Endothelial cell of umbilical vein (primary cell): ENCODE data around the gene NME4. TPM values are rescaled to one million over a fixed set of nuclear protein-coding genes. Genes with fewer than 3 reads are reported as not detected.

Source experiments
- BruUV-seq: library from RNA; stranded (reverse); fragments of 400-500 nt; replicated peaks from 2 replicates; lab custom pipeline; 2021; lab: Mats Ljungman, UMichigan
- CTCF ChIA-PET: fragments of 300-600, 350-600 bp; sonication (Branson Sonifier 250); formaldehyde crosslinking; loops from one replicate; lab custom pipeline; 2021; ENCODE audit warnings: antibody characterized with exemption, inconsistent platforms; lab: Charles Lee
- POLR2A ChIA-PET: fragments of 300-600, 350-600 bp; sonication (Branson Sonifier 250); formaldehyde crosslinking; loops from one replicate; lab custom pipeline; 2021; ENCODE audit warnings: antibody characterized with exemption, inconsistent platforms; lab: Charles Lee
- DNase-seq: peaks from one replicate; pipeline ENCODE4 v3.0.0-alpha.2; 2011; ENCODE audit warnings: low read depth, low spot score
- FAIRE-seq: peaks from 2 replicates; lab custom pipeline; 2011; peaks lifted over from hg19 to GRCh38; lab: Jason Lieb, UNC
- H2AFZ ChIP-seq: 2 replicates; pipeline ENCODE4 v1.6.0; 2012; ENCODE audit warnings: low read depth, low read length, control low read depth, inconsistent platforms
- H3K27ac ChIP-seq: 2 replicates; pipeline ENCODE4 v1.5.1; 2011; ENCODE audit warnings: low read depth, mild to moderate bottlenecking, control low read depth, low read length, moderate library complexity; ENCODE audit not compliant: insufficient read depth
- H3K27me3 ChIP-seq, 2 experiments: 2 replicates each; pipeline versions ENCODE4 v1.6.0 to v1.6.1; 2011; ENCODE audit warnings: low read length in 2 of 2, mixed read lengths in 1 of 2; ENCODE audit not compliant: control insufficient read depth in 2 of 2, insufficient read depth in 2 of 2
- H3K36me3 ChIP-seq, 2 experiments: 2 replicates in 1 of 2; 3 replicates in 1 of 2; pipeline ENCODE4 v1.5.1; 2011; ENCODE audit warnings: low read length in 2 of 2, mild to moderate bottlenecking in 1 of 2, moderate library complexity in 1 of 2; ENCODE audit not compliant: control insufficient read depth in 2 of 2, insufficient read depth in 2 of 2; ENCODE audit errors: extremely low read depth in 1 of 2
- H3K4me1 ChIP-seq: 3 replicates; pipeline ENCODE4 v1.5.1; 2011; ENCODE audit warnings: mild to moderate bottlenecking, low read length; ENCODE audit not compliant: control insufficient read depth, insufficient read depth; ENCODE audit errors: extremely low read depth
- H3K4me2 ChIP-seq: 2 replicates; pipeline ENCODE4 v1.6.1; 2011; ENCODE audit warnings: low read length, control low read depth, mixed read lengths; ENCODE audit not compliant: insufficient read depth
- H3K4me3 ChIP-seq, 3 experiments: fragments of 200-600 bp in 1 of 3; sonication (generic), shearing (Covaris generic) in 1 of 3; replicated peaks in 1 of 3; 2 replicates each; pipeline ENCODE4 v1.5.1; 2011 to 2016; ENCODE audit warnings: control low read depth in 3 of 3, low read length in 3 of 3, mild to moderate bottlenecking in 2 of 3, inconsistent platforms in 1 of 3, low read depth in 1 of 3, moderate library complexity in 1 of 3; ENCODE audit not compliant: insufficient read depth in 1 of 3
- H3K79me2 ChIP-seq: 2 replicates; pipeline ENCODE4 v1.6.0; 2012; ENCODE audit warnings: low read length, inconsistent platforms; ENCODE audit not compliant: control insufficient read depth, insufficient read depth
- H3K9ac ChIP-seq: replicated peaks from 2 replicates; pipeline ENCODE3; 2011; ENCODE audit warnings: low read length, control low read depth; ENCODE audit not compliant: insufficient read depth; ENCODE audit errors: extremely low read depth
- H3K9me1 ChIP-seq: replicated peaks from 3 replicates; pipeline ENCODE4 v1.6.0; 2011; ENCODE audit warnings: mild to moderate bottlenecking, low read length; ENCODE audit not compliant: control insufficient read depth, insufficient read depth; ENCODE audit errors: extremely low read depth
- H3K9me3 ChIP-seq: replicated peaks from 2 replicates; pipeline ENCODE4 v1.5.1; 2012; ENCODE audit warnings: low read length, inconsistent platforms; ENCODE audit not compliant: control insufficient read depth, insufficient read depth
- H4K20me1 ChIP-seq: replicated peaks from 2 replicates; pipeline ENCODE3; 2011; ENCODE audit warnings: mild to moderate bottlenecking, low read length; ENCODE audit not compliant: control insufficient read depth, insufficient read depth; ENCODE audit errors: extremely low read depth
- EZH2 ChIP-seq: IDR thresholded peaks from 2 replicates; pipeline ENCODE4 v1.6.1; 2012; ENCODE audit warnings: borderline replicate concordance, low read depth, mild to moderate bottlenecking, moderate library complexity, low read length, inconsistent platforms; ENCODE audit not compliant: severe bottlenecking
- FOS ChIP-seq: IDR thresholded peaks from 2 replicates; pipeline ENCODE4 v1.6.1; 2011; ENCODE audit warnings: mild to moderate bottlenecking, low read length, moderate library complexity, borderline replicate concordance; ENCODE audit not compliant: insufficient read depth
- GATA2 ChIP-seq: IDR thresholded peaks from 2 replicates; pipeline ENCODE4 v1.7.0; 2011; ENCODE audit warnings: low read depth, mild to moderate bottlenecking, moderate library complexity, mixed read lengths, low read length; ENCODE audit not compliant: insufficient read length, insufficient read depth
- JUN ChIP-seq: IDR thresholded peaks from 2 replicates; pipeline ENCODE4 v1.6.1; 2011; ENCODE audit warnings: borderline replicate concordance, low read depth; ENCODE audit not compliant: insufficient read length, insufficient read depth
- MYC ChIP-seq: IDR thresholded peaks from one replicate; pipeline ENCODE4 v1.6.1; 2011; ENCODE audit warnings: mild to moderate bottlenecking, low read depth, low read length
- POLR2A ChIP-seq: IDR thresholded peaks from 2 replicates; pipeline ENCODE4 v1.6.1; 2012; ENCODE audit warnings: low read depth, mild to moderate bottlenecking, control low read depth, low read length
- POLR2AphosphoS5 ChIP-seq: IDR thresholded peaks from 2 replicates; pipeline ENCODE4 v1.6.1; 2012; ENCODE audit warnings: low read depth, mild to moderate bottlenecking, control low read depth, low read length, moderate library complexity; ENCODE audit not compliant: insufficient read depth
- dilution Hi-C: fragments of 300-500 bp; cut with MboI; formaldehyde crosslinking; loops from one replicate; pipeline ENCODE4 v1.15.0; 2019; ENCODE audit warnings: low sequenced_read_pairs; ENCODE audit not compliant: extremely low pct_ligation_motif_present
- intact Hi-C: fragments of 100-400 bp; cut with micrococcal nuclease; formaldehyde crosslinking; loops from one replicate; pipeline ENCODE4 v1.10.0; 2022
- polyA plus RNA-seq, 4 experiments: library from polyadenylated mRNA; depleted of rRNA in 3 of 4; stranded (reverse) in 3 of 4; unstranded in 1 of 4; fragments of >200 nt; gene quantifications; 2 replicates each; pipeline versions ENCODE4 v1.2.1 to v1.2.3, GENCODE V29; 2011 to 2012; ENCODE audit warnings: missing spikeins in 1 of 4
- total RNA-seq: library from RNA; stranded (reverse); gene quantifications from 2 replicates; pipeline ENCODE4 v1.2.3, GENCODE V29; 2021
- TF ChIP-seq, protein P1 (sequence below): IDR thresholded peaks from 2 replicates; pipeline ENCODE4 v1.6.1; 2011; ENCODE audit not compliant: insufficient read depth, insufficient read length
- TF ChIP-seq, protein P2 (sequence below), 2 donors: IDR thresholded peaks; 1 replicate in 1 of 2; 2 replicates in 1 of 2; pipeline ENCODE4 v1.5.1; 2011; ENCODE audit warnings: low read length in 2 of 2, mild to moderate bottlenecking in 2 of 2, moderate library complexity in 2 of 2, control low read depth in 1 of 2, inconsistent platforms in 1 of 2, low read depth in 1 of 2; ENCODE audit not compliant: insufficient read depth in 1 of 2; ENCODE audit errors: extremely low read depth in 1 of 2

The NME4 gene
- total and polyA plus RNA-seq, 2 donors (not counting 3 experiments of a cell fraction or from before 2014, with no cell fraction given): 170 to 264 TPM

- ChIA-PET POLR2A (interaction anchor here (0.6 kb wide), 1 partner anchor 58 kb away, joined by 3 read pairs; no protein-coding TSS in a partner anchor), CTCF (interaction anchor here (0.6 kb wide), 1 partner anchor 96 kb away, joined by 3 read pairs; no protein-coding TSS in a partner anchor)
- dilution Hi-C loops: no loop called here
- Histone ChIP-seq H3K79me2 (no peaks in the 10 kb centered on the region), H3K9me1 (no peaks in the 10 kb centered on the region), H3K4me1 (no peaks in the 10 kb centered on the region), H3K9ac (no peak overlapping the region), H3K4me2 (no peak overlapping the region), H4K20me1 (no peaks in the 10 kb centered on the region), H3K27me3 (no peaks in the 10 kb centered on the region), H3K27ac (no peak overlapping the region), H3K4me3 (no peak overlapping the region), H3K36me3 (peaks cover 0 to 8% of the 10 kb centered on the region in 2 experiments), H3K9me3 (no peaks in the 10 kb centered on the region), H2AFZ (no peak overlapping the region)
- FAIRE-seq: no peak
- no TSS peak for BruUV-seq
- TF ChIP-seq JUN (no peak), FOS (no peak), GATA2 (no peak), EZH2 (no peak), POLR2A (no peak), POLR2AphosphoS5 (no peak), MYC (no peak)
- TF ChIP-seq, protein P1, sequence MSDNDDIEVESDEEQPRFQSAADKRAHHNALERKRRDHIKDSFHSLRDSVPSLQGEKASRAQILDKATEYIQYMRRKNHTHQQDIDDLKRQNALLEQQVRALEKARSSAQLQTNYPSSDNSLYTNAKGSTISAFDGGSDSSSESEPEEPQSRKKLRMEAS: no peak
- TF ChIP-seq, protein P2, sequence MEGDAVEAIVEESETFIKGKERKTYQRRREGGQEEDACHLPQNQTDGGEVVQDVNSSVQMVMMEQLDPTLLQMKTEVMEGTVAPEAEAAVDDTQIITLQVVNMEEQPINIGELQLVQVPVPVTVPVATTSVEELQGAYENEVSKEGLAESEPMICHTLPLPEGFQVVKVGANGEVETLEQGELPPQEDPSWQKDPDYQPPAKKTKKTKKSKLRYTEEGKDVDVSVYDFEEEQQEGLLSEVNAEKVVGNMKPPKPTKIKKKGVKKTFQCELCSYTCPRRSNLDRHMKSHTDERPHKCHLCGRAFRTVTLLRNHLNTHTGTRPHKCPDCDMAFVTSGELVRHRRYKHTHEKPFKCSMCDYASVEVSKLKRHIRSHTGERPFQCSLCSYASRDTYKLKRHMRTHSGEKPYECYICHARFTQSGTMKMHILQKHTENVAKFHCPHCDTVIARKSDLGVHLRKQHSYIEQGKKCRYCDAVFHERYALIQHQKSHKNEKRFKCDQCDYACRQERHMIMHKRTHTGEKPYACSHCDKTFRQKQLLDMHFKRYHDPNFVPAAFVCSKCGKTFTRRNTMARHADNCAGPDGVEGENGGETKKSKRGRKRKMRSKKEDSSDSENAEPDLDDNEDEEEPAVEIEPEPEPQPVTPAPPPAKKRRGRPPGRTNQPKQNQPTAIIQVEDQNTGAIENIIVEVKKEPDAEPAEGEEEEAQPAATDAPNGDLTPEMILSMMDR (IDR thresholded peaks at IDR 0.05; ENCODE audit: extremely low read depth in 1 of 2, insufficient read depth in 1 of 2, low read depth in 1 of 2, low read length in 2 of 2): no peak
- DNase-seq: no peak
- intact Hi-C loops: no loop called here
These were observed 13.6 kb downstream of the NME4 start for GRCh38 chr16:410516-411178.
